Endothelial cell of umbilical vein (primary cell): ENCODE measurements around the gene ITGA11. TPM values are rescaled to one million over a fixed set of nuclear protein-coding genes. Genes with fewer than 3 reads are reported as not detected.

Experiments
- BruUV-seq: library from RNA; stranded (reverse); fragments of 400-500 nt; replicated peaks from 2 replicates; lab custom pipeline; 2021; lab: Mats Ljungman, UMichigan
- CTCF ChIA-PET: fragments of 300-600, 350-600 bp; sonication (Branson Sonifier 250); formaldehyde crosslinking; loops from one replicate; lab custom pipeline; 2021; ENCODE audit warnings: antibody characterized with exemption, inconsistent platforms; lab: Charles Lee
- POLR2A ChIA-PET: fragments of 300-600, 350-600 bp; sonication (Branson Sonifier 250); formaldehyde crosslinking; loops from one replicate; lab custom pipeline; 2021; ENCODE audit warnings: antibody characterized with exemption, inconsistent platforms; lab: Charles Lee
- DNase-seq: peaks from one replicate; pipeline ENCODE4 v3.0.0-alpha.2; 2011; ENCODE audit warnings: low read depth, low spot score
- FAIRE-seq: peaks from 2 replicates; lab custom pipeline; 2011; peaks lifted over from hg19 to GRCh38; lab: Jason Lieb, UNC
- H2AFZ ChIP-seq: 2 replicates; pipeline ENCODE4 v1.6.0; 2012; ENCODE audit warnings: low read depth, low read length, control low read depth, inconsistent platforms
- H3K27ac ChIP-seq: 2 replicates; pipeline ENCODE4 v1.5.1; 2011; ENCODE audit warnings: low read depth, mild to moderate bottlenecking, control low read depth, low read length, moderate library complexity; ENCODE audit not compliant: insufficient read depth
- H3K27me3 ChIP-seq, 2 experiments: 2 replicates each; pipeline versions ENCODE4 v1.6.0 to v1.6.1; 2011; ENCODE audit warnings: low read length in 2 of 2, mixed read lengths in 1 of 2; ENCODE audit not compliant: control insufficient read depth in 2 of 2, insufficient read depth in 2 of 2
- H3K36me3 ChIP-seq, 2 experiments: 2 replicates in 1 of 2; 3 replicates in 1 of 2; pipeline ENCODE4 v1.5.1; 2011; ENCODE audit warnings: low read length in 2 of 2, mild to moderate bottlenecking in 1 of 2, moderate library complexity in 1 of 2; ENCODE audit not compliant: control insufficient read depth in 2 of 2, insufficient read depth in 2 of 2; ENCODE audit errors: extremely low read depth in 1 of 2
- H3K4me1 ChIP-seq: 3 replicates; pipeline ENCODE4 v1.5.1; 2011; ENCODE audit warnings: mild to moderate bottlenecking, low read length; ENCODE audit not compliant: control insufficient read depth, insufficient read depth; ENCODE audit errors: extremely low read depth
- H3K4me2 ChIP-seq: 2 replicates; pipeline ENCODE4 v1.6.1; 2011; ENCODE audit warnings: low read length, control low read depth, mixed read lengths; ENCODE audit not compliant: insufficient read depth
- H3K4me3 ChIP-seq, 3 experiments: fragments of 200-600 bp in 1 of 3; sonication (generic), shearing (Covaris generic) in 1 of 3; replicated peaks in 1 of 3; 2 replicates each; pipeline ENCODE4 v1.5.1; 2011 to 2016; ENCODE audit warnings: control low read depth in 3 of 3, low read length in 3 of 3, mild to moderate bottlenecking in 2 of 3, inconsistent platforms in 1 of 3, low read depth in 1 of 3, moderate library complexity in 1 of 3; ENCODE audit not compliant: insufficient read depth in 1 of 3
- H3K79me2 ChIP-seq: 2 replicates; pipeline ENCODE4 v1.6.0; 2012; ENCODE audit warnings: low read length, inconsistent platforms; ENCODE audit not compliant: control insufficient read depth, insufficient read depth
- H3K9ac ChIP-seq: replicated peaks from 2 replicates; pipeline ENCODE3; 2011; ENCODE audit warnings: low read length, control low read depth; ENCODE audit not compliant: insufficient read depth; ENCODE audit errors: extremely low read depth
- H3K9me1 ChIP-seq: replicated peaks from 3 replicates; pipeline ENCODE4 v1.6.0; 2011; ENCODE audit warnings: mild to moderate bottlenecking, low read length; ENCODE audit not compliant: control insufficient read depth, insufficient read depth; ENCODE audit errors: extremely low read depth
- H3K9me3 ChIP-seq: replicated peaks from 2 replicates; pipeline ENCODE4 v1.5.1; 2012; ENCODE audit warnings: low read length, inconsistent platforms; ENCODE audit not compliant: control insufficient read depth, insufficient read depth
- H4K20me1 ChIP-seq: replicated peaks from 2 replicates; pipeline ENCODE3; 2011; ENCODE audit warnings: mild to moderate bottlenecking, low read length; ENCODE audit not compliant: control insufficient read depth, insufficient read depth; ENCODE audit errors: extremely low read depth
- CTCF ChIP-seq, 2 donors: IDR thresholded peaks; 1 replicate in 1 of 2; 2 replicates in 1 of 2; pipeline ENCODE4 v1.5.1; 2011; ENCODE audit warnings: low read length in 2 of 2, mild to moderate bottlenecking in 2 of 2, moderate library complexity in 2 of 2, control low read depth in 1 of 2, inconsistent platforms in 1 of 2, low read depth in 1 of 2; ENCODE audit not compliant: insufficient read depth in 1 of 2; ENCODE audit errors: extremely low read depth in 1 of 2
- EZH2 ChIP-seq: IDR thresholded peaks from 2 replicates; pipeline ENCODE4 v1.6.1; 2012; ENCODE audit warnings: borderline replicate concordance, low read depth, mild to moderate bottlenecking, moderate library complexity, low read length, inconsistent platforms; ENCODE audit not compliant: severe bottlenecking
- FOS ChIP-seq: IDR thresholded peaks from 2 replicates; pipeline ENCODE4 v1.6.1; 2011; ENCODE audit warnings: mild to moderate bottlenecking, low read length, moderate library complexity, borderline replicate concordance; ENCODE audit not compliant: insufficient read depth
- GATA2 ChIP-seq: IDR thresholded peaks from 2 replicates; pipeline ENCODE4 v1.7.0; 2011; ENCODE audit warnings: low read depth, mild to moderate bottlenecking, moderate library complexity, mixed read lengths, low read length; ENCODE audit not compliant: insufficient read length, insufficient read depth
- JUN ChIP-seq: IDR thresholded peaks from 2 replicates; pipeline ENCODE4 v1.6.1; 2011; ENCODE audit warnings: borderline replicate concordance, low read depth; ENCODE audit not compliant: insufficient read length, insufficient read depth
- MAX ChIP-seq: IDR thresholded peaks from 2 replicates; pipeline ENCODE4 v1.6.1; 2011; ENCODE audit not compliant: insufficient read depth, insufficient read length
- MYC ChIP-seq: IDR thresholded peaks from one replicate; pipeline ENCODE4 v1.6.1; 2011; ENCODE audit warnings: mild to moderate bottlenecking, low read depth, low read length
- POLR2A ChIP-seq: IDR thresholded peaks from 2 replicates; pipeline ENCODE4 v1.6.1; 2012; ENCODE audit warnings: low read depth, mild to moderate bottlenecking, control low read depth, low read length
- POLR2AphosphoS5 ChIP-seq: IDR thresholded peaks from 2 replicates; pipeline ENCODE4 v1.6.1; 2012; ENCODE audit warnings: low read depth, mild to moderate bottlenecking, control low read depth, low read length, moderate library complexity; ENCODE audit not compliant: insufficient read depth
- dilution Hi-C: fragments of 300-500 bp; cut with MboI; formaldehyde crosslinking; loops from one replicate; pipeline ENCODE4 v1.15.0; 2019; ENCODE audit warnings: low sequenced_read_pairs; ENCODE audit not compliant: extremely low pct_ligation_motif_present
- intact Hi-C: fragments of 100-400 bp; cut with micrococcal nuclease; formaldehyde crosslinking; loops from one replicate; pipeline ENCODE4 v1.10.0; 2022
- polyA plus RNA-seq, 4 experiments: library from polyadenylated mRNA; depleted of rRNA in 3 of 4; stranded (reverse) in 3 of 4; unstranded in 1 of 4; fragments of >200 nt; gene quantifications; 2 replicates each; pipeline versions ENCODE4 v1.2.1 to v1.2.3, GENCODE V29; 2011 to 2012; ENCODE audit warnings: missing spikeins in 1 of 4
- total RNA-seq: library from RNA; stranded (reverse); gene quantifications from 2 replicates; pipeline ENCODE4 v1.2.3, GENCODE V29; 2021

Gene ITGA11
- total and polyA plus RNA-seq, 2 donors (not counting 3 experiments of a cell fraction or from before 2014, with no cell fraction given): 0.18 to 1.0 TPM

- FAIRE-seq: no peak
- Histone ChIP-seq H3K27ac (no peak overlapping the region), H3K4me2 (no peak overlapping the region), H3K36me3 (no peaks in the 10 kb centered on the region), H3K9me3 (no peaks in the 10 kb centered on the region), H3K4me3 (no peak overlapping the region), H3K4me1 (peaks cover 27% of the 10 kb centered on the region), H4K20me1 (no peaks in the 10 kb centered on the region), H3K79me2 (no peaks in the 10 kb centered on the region), H3K9me1 (no peaks in the 10 kb centered on the region), H3K9ac (no peak overlapping the region), H3K27me3 (no peaks in the 10 kb centered on the region), H2AFZ (no peak overlapping the region)
- no peak for DNase-seq
- ChIA-PET CTCF (interaction anchor here (1.7 to 1.9 kb wide), 2 partner anchors 114 to 193 kb away, joined by 4 to 5 read pairs; no protein-coding TSS in a partner anchor), POLR2A (no interaction called here)
- no TSS peak for BruUV-seq
- no peak for TF ChIP-seq EZH2
- TF ChIP-seq GATA2: no peak
- no peak for TF ChIP-seq JUN
- TF ChIP-seq FOS: no peak
- no peak for TF ChIP-seq POLR2AphosphoS5
- TF ChIP-seq CTCF (IDR thresholded peaks at IDR 0.05; ENCODE audit: extremely low read depth in 1 of 2, insufficient read depth in 1 of 2, low read depth in 1 of 2, low read length in 2 of 2): no peak
- TF ChIP-seq MAX: no peak
- no peak for TF ChIP-seq POLR2A
- TF ChIP-seq MYC: no peak
- dilution Hi-C loops: no loop called here
- intact Hi-C loops: no loop called here
These were observed 64.7 kb downstream of the ITGA11 start for GRCh38 chr15:68367226-68367625.
